Lung (tissue), 12 donors: Measurements from ENCODE around the gene HECTD1. TPM values are rescaled to one million over a fixed set of nuclear protein-coding genes. Genes with fewer than 3 reads are reported as not detected.
"Not testable (repeated sequence)": the region's sequence is repeated elsewhere in the genome, so short reads cannot be mapped to it uniquely, and the experiment has no call there.

Experiments
- ATAC-seq: fragments of 200-7000 bp; cut with Tn5 transposase; one replicate; pipeline ENCODE4 v1.9.1; 2020; ENCODE audit warnings: moderate number of reproducible peaks; ENCODE audit not compliant: insufficient read depth, low FRiP score
- DNase-seq, 3 donors: peaks; one replicate each; pipeline ENCODE4 v3.0.0-alpha.2; 2013 to 2017
- H3K27ac ChIP-seq, 2 donors: one replicate each; pipeline ENCODE4 v1.5.1; 2013; ENCODE audit warnings: mild to moderate bottlenecking in 2 of 2, moderate library complexity in 2 of 2, control low read depth in 1 of 2, inconsistent platforms in 1 of 2, low read depth in 1 of 2, low read length in 1 of 2
- H3K27me3 ChIP-seq, 3 donors: one replicate each; pipeline ENCODE4 v1.5.1; 2013; ENCODE audit warnings: low read length in 2 of 3; ENCODE audit not compliant: control insufficient read depth in 3 of 3, insufficient read depth in 3 of 3
- H3K36me3 ChIP-seq, 4 donors: one replicate each; pipeline ENCODE4 v1.5.1; 2013; ENCODE audit warnings: low read length in 4 of 4, mild to moderate bottlenecking in 1 of 4, moderate library complexity in 1 of 4; ENCODE audit not compliant: control insufficient read depth in 4 of 4, insufficient read depth in 4 of 4
- H3K4me1 ChIP-seq, 5 donors: one replicate each; pipeline ENCODE4 v1.5.1; 2013; ENCODE audit warnings: low read length in 5 of 5, mild to moderate bottlenecking in 2 of 5, moderate library complexity in 1 of 5; ENCODE audit not compliant: control insufficient read depth in 5 of 5, insufficient read depth in 5 of 5
- H3K4me3 ChIP-seq: one replicate; pipeline ENCODE4 v1.5.1; 2013; ENCODE audit warnings: mild to moderate bottlenecking, control low read depth, moderate library complexity
- H3K9ac ChIP-seq, 2 donors: one replicate each; pipeline ENCODE4 v1.5.1; 2013; ENCODE audit warnings: low read length in 2 of 2, control low read depth in 1 of 2; ENCODE audit not compliant: insufficient read depth in 1 of 2
- H3K9me3 ChIP-seq, 4 donors: one replicate each; pipeline ENCODE4 v1.5.1; 2013; ENCODE audit warnings: low read length in 3 of 4, mild to moderate bottlenecking in 1 of 4, moderate library complexity in 1 of 4; ENCODE audit not compliant: control insufficient read depth in 4 of 4, insufficient read depth in 3 of 4
- WGBS, 2 donors: extraction: QIAGEN DNeasy Blood & Tissue Kit; methylation state at CpG; one replicate each; pipeline ENCODE4 v1.1.7; 2013; 5-methylcytosine and 5-hydroxymethylcytosine counted together
- polyA plus RNA-seq, 2 donors: library from polyadenylated mRNA; stranded (reverse); fragments of 200-250 nt; gene quantifications; one replicate each; pipeline ENCODE4 v1.2.1, GENCODE V29; 2013
- total RNA-seq, 2 donors: library from RNA; depleted of rRNA in 1 of 2; stranded (reverse); fragments of >200 nt in 1 of 2; gene quantifications; one replicate each; pipeline ENCODE4 v1.2.1, GENCODE V29; 2014 to 2021
- TF ChIP-seq, protein P1 (sequence below): IDR thresholded peaks from 2 replicates; pipeline ENCODE4 v1.5.1; 2012; ENCODE audit warnings: mild to moderate bottlenecking; ENCODE audit errors: control extremely low read depth, extremely low read depth
- donor health status: control.
- donor health status: control.
- donor health status: Bipolar disorder and iron deficiency.
- donor health status: healthy.
- donor health status: DM: yes; HTN: yes; CAD: no.

Gene HECTD1
- total and polyA plus RNA-seq, 4 donors, result 44.8 to 399 (median 97.9) TPM

DNA sequence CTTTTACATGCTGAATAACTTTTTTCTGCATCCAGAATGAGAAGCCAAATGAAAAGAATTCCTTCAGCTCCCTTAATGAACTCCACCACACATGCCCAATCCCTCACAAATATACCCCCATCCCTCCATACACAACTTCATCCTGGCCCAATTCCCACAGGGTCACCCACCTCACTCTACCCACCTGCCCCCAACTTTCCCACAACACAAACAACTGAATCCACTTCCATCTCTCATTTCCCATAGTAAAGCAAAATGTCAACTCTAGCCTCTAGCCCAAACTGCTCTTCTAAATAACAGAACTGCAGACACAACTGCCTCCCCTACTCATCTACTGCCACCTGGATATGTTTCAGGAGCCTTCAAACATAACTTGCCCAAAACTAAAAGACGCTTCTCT, 18.8 kb downstream of the HECTD1 start:
- TF ChIP-seq, protein P1, sequence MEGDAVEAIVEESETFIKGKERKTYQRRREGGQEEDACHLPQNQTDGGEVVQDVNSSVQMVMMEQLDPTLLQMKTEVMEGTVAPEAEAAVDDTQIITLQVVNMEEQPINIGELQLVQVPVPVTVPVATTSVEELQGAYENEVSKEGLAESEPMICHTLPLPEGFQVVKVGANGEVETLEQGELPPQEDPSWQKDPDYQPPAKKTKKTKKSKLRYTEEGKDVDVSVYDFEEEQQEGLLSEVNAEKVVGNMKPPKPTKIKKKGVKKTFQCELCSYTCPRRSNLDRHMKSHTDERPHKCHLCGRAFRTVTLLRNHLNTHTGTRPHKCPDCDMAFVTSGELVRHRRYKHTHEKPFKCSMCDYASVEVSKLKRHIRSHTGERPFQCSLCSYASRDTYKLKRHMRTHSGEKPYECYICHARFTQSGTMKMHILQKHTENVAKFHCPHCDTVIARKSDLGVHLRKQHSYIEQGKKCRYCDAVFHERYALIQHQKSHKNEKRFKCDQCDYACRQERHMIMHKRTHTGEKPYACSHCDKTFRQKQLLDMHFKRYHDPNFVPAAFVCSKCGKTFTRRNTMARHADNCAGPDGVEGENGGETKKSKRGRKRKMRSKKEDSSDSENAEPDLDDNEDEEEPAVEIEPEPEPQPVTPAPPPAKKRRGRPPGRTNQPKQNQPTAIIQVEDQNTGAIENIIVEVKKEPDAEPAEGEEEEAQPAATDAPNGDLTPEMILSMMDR, result no peak
- peaks cover 0 to 5% (median 0%) of the 10 kb centered on the region in 5 donors for H3K4me1 ChIP-seq
- no peak overlapping the region for H3K4me3 ChIP-seq
- DNase-seq (no peak), ATAC-seq (no peak)
- H3K9ac ChIP-seq, result no peak overlapping the region
- no peaks in the 10 kb centered on the region for H3K27me3 ChIP-seq
- peaks cover 7 to 24% (median 11%) of the 10 kb centered on the region in 4 donors for H3K36me3 ChIP-seq
- no peak overlapping the region for H3K27ac ChIP-seq
- WGBS, 2 donors, result 95 to 100% methylated on average over 1 of the region's 1 CpG
- no peaks in the 10 kb centered on the region for H3K9me3 ChIP-seq

DNA sequence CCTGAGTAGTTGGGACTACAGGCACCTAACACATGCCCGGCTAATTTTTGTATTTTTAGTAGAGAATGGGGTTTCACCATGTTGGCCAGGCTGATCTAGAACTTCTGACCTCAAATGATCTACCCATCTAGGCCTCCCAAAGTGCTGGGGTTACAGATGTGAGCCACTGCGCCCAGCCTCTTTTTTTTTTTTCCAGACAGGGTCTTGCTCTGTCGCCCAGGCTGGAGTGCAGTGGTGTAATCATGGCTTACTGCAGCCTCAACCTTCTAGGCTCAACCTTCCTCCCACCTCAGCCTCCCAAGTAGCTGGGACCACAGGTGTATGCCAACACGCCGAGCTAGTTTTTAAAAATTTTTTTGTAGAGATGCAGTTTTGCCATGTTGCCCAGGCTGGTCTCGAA, 25.6 kb downstream of the HECTD1 start:
- peaks cover 13 to 19% (median 14%) of the 10 kb centered on the region in 4 donors for H3K36me3 ChIP-seq
- WGBS, 2 donors, result 86 to 98% methylated on average over 6 of the region's 6 CpGs
- not testable (repeated sequence) for H3K27me3 ChIP-seq, ATAC-seq, H3K27ac ChIP-seq, H3K4me3 ChIP-seq, H3K9me3 ChIP-seq, H3K9ac ChIP-seq, DNase-seq, H3K4me1 ChIP-seq

DNA sequence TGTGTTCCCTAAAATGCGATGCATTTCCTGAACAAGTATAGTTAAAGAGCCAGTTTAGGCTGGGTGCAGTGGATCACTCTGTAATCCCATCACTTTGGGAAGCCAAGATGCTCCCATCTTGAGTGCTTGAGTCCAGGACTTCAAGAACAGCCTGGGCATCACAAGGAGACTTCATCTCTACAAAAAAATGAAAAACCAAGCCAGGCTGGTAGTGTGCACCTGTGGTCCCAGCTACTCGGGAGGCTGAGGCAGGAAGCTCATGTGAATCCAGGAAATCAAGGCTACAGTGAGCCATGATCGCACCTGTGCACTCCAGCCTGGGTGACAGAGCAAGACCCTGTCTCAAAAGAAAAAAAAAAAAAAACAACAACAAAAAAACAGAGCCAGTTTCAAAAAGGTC, 26.3 kb downstream of the HECTD1 start:
- DNase-seq, result no peak
- peaks cover 0 to 2% (median 0%) of the 10 kb centered on the region in 5 donors for H3K4me1 ChIP-seq
- peaks cover 11 to 19% (median 15%) of the 10 kb centered on the region in 4 donors for H3K36me3 ChIP-seq
- H3K27me3 ChIP-seq, result no peaks in the 10 kb centered on the region
- WGBS, 2 donors, result 80 to 88% methylated on average over 3 of the region's 3 CpGs
- TF ChIP-seq, protein P1, result no peak
- ATAC-seq, result no peak
- no peak overlapping the region for H3K27ac ChIP-seq
- H3K9me3 ChIP-seq, result no peaks in the 10 kb centered on the region
- no peak overlapping the region for H3K4me3 ChIP-seq
- H3K9ac ChIP-seq, result no peak overlapping the region

DNA sequence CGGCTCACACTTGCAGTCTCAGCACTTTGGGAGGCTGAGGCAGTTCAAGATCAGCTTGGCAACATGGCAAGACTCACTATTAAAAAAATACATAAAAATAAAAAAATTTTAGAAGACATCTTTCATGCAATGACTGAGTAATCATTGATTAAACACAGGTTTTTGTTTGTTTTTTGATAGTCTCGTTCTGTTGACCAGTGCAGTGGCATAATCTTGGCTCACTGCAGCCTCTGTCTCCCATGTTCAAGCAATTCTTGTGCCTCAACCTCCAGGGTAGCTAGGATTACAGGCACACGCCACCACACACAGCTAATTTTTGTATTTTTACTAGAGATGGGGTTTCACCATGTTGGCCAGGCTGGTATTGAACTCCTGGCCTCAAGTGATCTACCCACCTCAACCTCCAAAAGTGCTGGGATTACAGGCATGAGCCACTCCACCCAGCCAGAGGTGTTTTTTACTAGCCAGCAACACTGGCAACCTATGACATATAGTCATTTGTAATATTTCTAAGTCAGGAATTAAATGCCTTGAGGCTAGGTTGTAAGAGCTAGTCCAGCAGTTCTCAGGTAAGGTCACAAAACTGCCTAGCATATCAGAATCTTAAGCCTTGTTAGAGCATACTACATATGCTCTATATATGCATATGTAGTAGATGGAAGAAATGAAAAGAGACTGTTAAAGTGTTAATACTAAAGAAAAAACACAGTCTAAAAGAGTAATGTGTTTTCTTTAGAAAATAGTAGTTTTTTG, 27.1 kb downstream of the HECTD1 start:
- no peak overlapping the region for H3K4me3 ChIP-seq
- 82 to 87% methylated on average over 3 of the region's 3 CpGs for WGBS, 2 donors
- H3K36me3 ChIP-seq, result peaks cover 11 to 17% (median 13%) of the 10 kb centered on the region in 4 donors
- no peaks in the 10 kb centered on the region for H3K27me3 ChIP-seq
- TF ChIP-seq, protein P1, result no peak
- H3K4me1 ChIP-seq, result peaks cover 0 to 2% (median 0%) of the 10 kb centered on the region in 5 donors
- no peaks in the 10 kb centered on the region for H3K9me3 ChIP-seq
- no peak overlapping the region for H3K9ac ChIP-seq
- DNase-seq (no peak), ATAC-seq (no peak)
- no peak overlapping the region for H3K27ac ChIP-seq
